ENCODE results near the gene PTH2R.

DNA sequence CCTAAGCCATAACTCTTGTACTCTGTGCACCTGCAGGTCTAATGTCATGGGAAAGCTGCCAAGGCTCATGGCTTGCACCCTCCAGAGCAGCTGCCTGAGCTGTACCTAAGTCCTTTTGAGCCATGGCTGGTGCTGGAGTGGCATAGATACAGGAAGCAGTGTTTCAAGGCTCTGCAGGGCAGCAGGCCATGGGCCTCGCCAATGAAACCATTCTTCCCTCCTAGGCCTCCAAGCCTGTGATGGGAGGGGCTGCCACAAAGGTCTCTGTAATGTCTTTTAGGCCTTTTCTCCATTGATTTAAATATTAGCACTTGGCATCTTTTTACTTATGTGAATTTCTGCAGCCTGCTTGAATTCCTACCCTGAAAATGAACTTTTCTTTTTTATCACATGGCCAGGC, 108.5 kb downstream of the PTH2R start:
- TF ChIP-seq, protein P1, sequence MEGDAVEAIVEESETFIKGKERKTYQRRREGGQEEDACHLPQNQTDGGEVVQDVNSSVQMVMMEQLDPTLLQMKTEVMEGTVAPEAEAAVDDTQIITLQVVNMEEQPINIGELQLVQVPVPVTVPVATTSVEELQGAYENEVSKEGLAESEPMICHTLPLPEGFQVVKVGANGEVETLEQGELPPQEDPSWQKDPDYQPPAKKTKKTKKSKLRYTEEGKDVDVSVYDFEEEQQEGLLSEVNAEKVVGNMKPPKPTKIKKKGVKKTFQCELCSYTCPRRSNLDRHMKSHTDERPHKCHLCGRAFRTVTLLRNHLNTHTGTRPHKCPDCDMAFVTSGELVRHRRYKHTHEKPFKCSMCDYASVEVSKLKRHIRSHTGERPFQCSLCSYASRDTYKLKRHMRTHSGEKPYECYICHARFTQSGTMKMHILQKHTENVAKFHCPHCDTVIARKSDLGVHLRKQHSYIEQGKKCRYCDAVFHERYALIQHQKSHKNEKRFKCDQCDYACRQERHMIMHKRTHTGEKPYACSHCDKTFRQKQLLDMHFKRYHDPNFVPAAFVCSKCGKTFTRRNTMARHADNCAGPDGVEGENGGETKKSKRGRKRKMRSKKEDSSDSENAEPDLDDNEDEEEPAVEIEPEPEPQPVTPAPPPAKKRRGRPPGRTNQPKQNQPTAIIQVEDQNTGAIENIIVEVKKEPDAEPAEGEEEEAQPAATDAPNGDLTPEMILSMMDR (IDR thresholded peaks at IDR 0.05), result no peak
- TF ChIP-seq POLR2A (IDR thresholded peaks at IDR 0.05), result no peak

Data from right lobe of liver (tissue), 4 donors.